Breast epithelium (tissue), 3 donors: ENCODE measurements around the gene CHRNB2.

Source experiments
- CTCF ChIP-seq, 3 donors: fragments of 450-650 bp; IDR thresholded peaks; one replicate each; pipeline ENCODE4 v1.5.1; 2016 to 2017; ENCODE audit warnings: antibody characterized with exemption in 3 of 3, mild to moderate bottlenecking in 3 of 3, moderate library complexity in 3 of 3
- POLR2A ChIP-seq: fragments of 450-650 bp; IDR thresholded peaks from one replicate; pipeline ENCODE4 v1.6.1; 2016; ENCODE audit warnings: antibody characterized with exemption, mild to moderate bottlenecking, moderate library complexity

DNA sequence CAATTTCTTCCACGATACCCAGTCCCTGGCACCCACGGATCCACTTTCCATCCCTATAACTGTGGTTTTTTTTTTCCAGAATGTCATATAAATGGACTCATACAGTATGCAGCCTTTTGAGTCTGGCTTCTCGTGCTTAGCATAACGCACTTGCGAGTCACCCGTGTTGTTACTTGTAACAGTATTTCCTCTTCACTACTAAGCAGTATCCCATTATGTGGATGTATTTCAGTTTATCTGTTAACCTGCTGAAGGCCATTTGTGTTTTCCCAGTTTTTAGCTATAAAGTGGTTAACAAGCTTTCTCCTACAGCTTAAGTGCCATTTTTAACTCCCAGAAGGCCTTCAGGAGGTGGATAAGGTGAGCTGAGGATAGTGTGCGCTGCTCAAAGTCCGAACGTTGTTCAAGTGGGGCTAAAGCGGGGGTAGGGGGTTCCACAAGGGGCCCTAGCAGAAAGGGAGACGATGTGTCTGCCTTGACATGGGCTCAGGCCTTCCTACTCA is 39.6 kb downstream of the CHRNB2 start:
- TF ChIP-seq CTCF (IDR thresholded peaks at IDR 0.05) (no peak), POLR2A (no peak)
